HG02678 (cell line): ENCODE results near the gene MAGI1.
A peak's percentile ranks its signal among the peaks of the same experiment; 100 is the strongest.
"Not testable (repeated sequence)": the region's sequence is repeated elsewhere in the genome, so short reads cannot be mapped to it uniquely, and the experiment has no call there.

Experiments used
- ATAC-seq: cut with Tn5 transposase; IDR thresholded peaks from one replicate; pipeline ENCODE4 v1.9.1; 2021; ENCODE audit warnings: mild to moderate bottlenecking, moderate library complexity; ENCODE audit not compliant: unreplicated experiment

The MAGI1 gene

DNA sequence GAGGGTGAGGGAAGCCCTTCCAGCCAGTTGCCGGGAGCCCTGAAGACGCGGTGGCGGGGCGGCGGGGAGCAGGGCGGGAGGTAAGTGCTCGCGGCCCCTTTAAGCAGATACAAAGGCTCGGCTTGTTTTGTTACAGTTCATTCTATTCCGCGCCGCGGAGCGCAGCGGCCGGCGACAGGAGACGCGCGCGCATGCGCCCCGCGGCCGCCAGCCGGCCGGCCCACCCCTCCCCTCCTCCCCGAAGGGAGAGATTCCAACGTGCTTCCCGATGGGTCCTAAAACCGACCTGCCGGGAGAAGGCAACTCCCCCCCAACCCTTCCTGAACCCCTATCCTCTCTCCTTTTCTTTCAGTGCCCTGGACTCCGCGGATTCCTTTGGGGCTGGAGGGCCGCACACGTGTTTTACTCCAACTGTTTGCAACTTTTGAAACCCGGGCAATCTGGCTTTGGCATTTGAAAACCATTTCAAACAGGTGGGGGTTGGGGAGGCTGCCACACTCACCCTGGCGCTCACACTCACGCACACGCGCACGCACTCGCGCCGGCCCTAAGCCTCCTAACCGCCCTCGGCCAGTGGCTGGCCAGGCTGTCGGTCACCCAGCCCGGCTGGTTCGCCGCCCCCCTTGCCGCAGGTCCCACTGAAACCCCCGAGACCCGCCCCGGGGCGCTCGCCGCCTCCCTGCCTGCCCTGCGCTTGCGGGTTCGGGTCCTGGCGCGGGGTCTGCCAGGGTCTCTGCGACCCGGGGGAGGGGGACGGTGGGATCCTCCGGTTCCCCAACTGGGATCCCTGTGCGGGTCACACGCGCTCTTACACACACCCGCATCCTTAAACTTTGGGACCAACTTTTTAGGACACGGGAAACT lies at the start of gene MAGI1:
TSS of gene MAGI1 (minus strand) at position 193 of the 864 bp plus-strand sequence. CDS start 610 bp downstream, outside the sequence.
- peak; percentile 80 for ATAC-seq

DNA sequence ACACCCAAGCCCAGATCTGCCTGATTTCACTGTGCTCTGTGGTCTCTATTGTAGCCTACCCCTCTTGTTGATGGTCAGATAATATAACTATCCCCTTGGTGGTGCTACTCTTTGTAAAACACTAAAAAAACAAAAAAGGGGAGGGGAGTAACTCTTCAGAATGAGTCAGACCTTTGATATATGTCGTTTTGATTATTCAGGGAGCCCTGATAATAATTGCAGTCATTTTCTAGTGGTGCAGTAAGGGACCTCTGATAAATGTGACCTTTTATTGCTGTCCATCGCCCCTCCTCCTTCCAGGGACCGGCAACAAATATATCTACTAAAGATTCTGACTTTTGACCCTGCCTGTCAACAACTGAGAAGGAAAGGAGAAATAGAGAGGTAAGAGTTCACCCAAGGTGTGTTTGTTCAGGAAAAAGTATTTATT lies 45.1 kb upstream of the MAGI1 start:
- ATAC-seq = no peak

DNA sequence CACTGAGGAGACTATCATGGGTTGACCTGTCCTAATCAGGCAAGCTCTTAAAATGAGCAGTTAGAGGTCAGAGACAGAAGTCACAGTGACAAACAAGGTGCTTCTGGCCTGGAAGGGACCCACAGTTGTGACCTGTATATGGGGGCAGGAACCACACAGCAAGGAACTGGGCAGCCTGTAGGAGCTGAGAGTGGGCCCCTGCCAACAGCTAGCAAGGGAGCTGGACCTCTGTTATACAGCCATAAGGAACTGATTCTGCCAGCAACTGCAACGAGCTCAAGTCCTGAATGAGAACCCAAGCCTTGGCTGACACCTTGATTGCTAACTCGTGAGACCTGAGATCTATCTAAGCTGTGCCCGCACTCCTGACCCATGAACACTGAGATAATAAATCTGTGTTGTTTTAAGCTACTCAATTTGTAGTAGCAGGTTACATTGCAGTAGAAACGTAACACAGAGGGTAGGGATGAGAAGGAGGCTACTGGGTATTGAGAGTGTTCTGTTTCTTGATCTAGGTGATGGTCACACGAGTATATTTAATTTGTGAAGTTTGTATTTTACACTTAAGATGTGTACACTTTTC lies 44.5 kb upstream of the MAGI1 start:
- no peak for ATAC-seq

DNA sequence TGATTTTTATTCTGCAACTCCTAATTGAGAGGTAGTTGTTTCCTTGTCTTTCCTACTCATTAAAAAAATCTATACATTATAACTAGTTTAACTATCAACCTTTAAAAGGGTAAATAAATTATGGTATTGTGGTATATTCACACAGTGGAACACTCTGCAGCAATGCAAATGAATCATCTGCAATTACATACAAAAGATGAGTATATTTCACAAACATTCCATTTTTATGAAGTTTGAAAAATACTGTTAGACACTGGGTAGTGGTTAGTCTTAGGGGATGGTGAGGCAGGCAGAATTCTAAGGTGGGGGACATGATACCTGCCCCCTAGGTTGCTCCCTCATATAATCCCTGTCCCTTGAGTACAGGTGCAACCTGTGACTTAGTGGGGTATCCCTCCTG lies 44.0 kb upstream of the MAGI1 start:
- ATAC-seq = no peak

DNA sequence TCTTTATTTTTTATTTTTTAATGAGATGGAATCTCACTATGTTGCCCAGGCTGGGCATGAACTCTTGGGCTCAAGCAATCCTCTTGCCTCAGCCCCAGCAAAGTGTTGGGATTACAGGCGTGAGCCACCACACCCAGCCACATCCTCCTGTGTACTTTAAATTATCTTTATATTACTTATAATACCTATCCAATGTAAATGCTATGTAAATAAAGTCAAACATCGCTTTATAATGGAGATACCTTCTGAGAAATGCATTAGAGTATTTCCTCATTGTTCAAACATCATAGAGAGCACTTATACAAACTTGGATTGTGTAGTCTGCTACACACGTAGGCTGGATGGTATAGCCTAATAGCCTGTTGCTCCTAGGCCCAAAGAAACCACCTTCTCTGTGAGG lies 41.4 kb upstream of the MAGI1 start:
- no peak for ATAC-seq

DNA sequence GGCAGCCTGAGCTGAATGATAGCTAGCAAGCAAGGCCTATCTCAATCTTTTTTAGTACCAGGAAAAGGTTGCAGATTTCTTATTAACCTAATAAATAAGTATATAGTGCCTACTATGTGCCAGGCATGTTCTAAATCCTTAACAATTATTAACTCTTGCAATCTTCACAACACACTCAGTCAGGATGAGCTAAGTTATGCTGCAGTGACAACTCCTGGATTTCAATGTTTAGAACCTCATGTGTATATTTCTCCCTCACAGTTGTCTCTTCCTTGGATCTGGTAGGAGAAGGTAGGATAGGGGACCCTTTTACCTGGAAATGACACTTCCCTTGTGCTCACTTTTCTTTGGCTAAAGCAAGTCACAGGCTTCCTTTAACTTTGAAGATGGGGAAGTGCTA lies 39.3 kb upstream of the MAGI1 start:
- no peak for ATAC-seq

DNA sequence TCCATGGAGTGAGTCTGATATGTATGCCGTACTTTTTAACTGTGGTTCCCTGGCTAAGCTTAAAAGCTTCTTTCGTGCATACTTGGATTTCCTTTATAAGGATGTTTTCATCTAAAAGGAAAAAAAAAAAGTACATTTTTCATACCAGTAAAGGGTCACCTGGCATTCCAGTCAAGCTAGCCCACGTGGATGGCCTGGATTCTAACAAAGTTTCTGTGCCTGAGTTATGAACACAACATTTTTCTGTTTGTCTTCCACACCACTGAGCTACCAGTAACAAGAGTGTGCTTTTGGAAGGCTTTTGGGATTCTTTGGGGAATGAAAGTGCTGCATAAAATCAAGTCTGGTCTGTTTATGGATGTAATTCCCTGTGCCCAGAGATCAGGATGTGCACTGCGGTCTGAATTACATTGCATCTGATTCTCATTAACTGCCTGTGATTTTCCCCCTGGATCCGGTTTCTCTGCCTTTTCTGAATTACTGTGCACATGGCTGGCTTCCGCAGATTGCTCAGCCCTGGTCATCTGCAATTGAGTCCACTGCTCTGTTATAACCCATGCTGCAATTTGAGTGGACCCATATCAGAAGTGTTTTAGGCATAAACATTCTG lies 38.2 kb upstream of the MAGI1 start:
- no peak for ATAC-seq

DNA sequence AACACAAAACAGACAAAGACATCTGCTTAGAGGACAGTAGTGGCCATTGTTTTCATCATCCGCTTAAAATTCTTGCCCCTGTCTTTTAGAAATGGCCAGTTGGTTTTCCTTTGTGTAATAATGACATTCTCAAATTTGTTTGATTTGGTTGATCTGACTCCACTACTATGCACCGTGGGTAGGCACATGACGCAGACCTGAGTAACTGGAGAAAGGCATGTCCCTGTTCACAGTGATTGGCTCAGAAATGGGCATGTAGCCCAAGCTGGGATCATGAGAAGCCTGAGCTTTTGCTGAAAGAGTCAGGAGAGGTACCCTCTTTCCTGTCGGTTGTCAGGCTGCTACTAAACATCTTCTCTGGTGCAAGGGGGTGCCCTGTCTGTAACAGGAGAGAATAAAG lies 36.6 kb upstream of the MAGI1 start:
- no peak for ATAC-seq

DNA sequence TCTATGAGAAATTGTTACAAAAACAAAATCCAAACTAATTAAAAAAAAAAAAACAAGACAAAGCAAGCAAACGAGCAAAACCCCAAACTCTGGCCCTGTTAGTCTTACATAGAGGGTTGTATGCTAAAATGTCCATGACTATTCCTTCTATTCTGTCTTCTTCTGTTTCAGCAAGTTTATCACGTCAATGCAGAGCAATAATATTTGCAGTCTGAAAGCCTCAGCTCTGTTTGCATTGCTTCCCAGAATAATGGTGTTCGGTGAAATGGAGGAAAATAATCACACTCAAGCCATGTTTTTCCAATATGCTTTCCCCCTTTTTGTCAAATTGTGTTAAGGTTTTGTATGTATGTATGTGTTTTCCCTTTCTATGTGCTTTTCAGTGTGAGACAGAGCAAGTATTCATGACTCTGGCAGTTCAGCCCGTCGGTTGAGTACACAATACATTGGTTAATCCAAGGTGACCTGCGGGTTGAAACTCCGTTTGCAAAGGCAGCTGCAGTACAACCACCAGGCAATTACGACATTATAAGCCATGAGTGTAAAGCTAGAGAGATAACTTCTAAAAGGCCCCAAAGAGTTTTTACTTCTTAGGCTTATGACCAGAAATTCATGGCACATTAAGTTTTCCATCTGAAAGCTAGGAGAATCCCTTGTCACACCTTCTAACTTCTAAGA lies 34.9 kb upstream of the MAGI1 start:
- ATAC-seq = no peak

DNA sequence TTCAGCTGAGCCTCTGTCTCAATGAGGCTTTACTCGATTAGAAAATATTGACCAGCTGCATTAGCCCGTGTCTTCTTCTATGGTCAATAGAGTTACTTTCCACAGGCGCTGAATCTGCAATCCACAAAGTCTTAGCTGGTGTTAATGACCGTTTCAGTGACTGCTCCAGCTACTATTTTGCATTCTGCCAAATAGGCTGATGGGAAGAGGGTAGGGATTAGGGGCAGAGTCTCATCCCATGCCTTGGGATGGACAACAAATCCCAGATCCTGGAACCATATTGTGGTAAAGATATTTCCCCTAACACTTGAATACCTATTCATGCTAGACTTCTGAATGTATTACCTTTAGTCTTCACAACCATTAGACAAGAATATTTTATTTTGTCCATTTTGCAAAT lies 29.5 kb upstream of the MAGI1 start:
- ATAC-seq = no peak

DNA sequence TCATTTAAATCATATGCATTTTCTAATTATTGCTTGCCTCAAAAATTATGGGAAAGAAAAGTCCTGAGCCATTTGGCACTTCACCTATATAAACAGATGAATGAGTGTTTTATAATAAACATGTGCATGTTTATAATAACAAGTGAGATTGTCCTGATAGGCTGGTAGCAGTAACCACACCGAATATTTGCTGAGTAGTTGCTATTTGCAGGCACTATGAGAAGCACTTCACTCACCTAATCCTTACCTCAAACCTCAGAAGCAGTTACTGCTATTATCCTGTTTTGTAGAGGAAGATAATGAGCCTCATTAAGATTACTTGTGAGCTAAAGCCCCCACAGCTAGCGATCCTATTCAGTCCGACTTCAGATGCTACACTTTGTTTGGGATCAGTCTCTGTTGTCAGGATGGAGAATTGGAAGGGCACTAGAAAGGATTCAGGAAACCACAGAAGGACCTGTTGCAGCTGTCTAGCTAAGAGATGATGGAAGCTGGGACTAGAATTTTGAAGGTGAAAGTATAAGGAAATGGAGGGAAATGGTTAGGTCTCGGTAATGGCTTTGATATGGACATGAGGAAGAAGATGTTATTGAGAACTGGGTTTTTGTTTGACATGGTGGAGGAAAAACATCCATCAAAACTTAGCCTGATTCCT lies 28.4 kb upstream of the MAGI1 start:
- ATAC-seq = no peak

DNA sequence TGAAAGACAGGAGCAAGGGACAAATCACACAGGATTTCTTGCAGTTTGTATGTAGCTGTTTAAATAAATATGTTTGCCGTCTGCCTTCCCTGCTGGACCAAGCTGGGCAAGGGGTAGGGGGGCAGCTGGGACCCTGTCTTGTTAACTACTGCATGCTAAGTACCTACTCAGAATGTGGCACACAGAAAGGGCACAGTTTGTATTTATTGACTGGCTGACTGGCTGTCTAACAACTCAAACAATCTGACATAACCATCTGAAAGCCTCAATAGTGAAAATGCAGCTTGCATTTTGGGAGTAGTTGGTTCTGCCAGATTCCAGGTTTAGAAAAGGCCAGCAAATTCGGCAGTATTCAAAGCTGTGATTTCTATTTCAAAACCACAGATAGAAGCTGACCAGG lies 16.6 kb upstream of the MAGI1 start:
- ATAC-seq = no peak

DNA sequence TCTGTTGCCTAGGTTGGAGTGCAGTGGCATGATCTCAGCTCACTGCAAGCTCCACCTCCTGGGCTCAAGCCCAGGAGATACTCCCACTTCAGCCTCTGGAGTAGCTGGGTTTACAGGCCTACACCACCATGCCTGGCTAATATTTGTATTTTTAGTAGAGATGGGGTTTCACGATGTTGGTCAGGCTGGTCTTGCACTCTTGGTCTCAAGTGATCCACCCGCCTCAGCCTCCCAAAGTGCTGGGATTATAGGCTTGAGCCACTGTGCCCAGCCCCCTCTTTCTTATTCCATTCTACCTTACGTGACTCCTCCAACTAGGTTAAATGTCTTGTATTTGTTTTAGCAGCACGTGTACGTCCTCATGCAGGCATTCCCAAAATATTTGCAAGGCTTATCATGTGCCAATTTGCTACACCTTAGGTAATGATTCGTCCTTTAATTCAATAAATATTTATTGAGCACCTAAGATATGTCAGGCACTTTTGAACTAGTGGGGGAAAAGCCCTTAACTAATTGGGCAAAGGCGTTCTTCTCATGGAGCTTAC lies 14.9 kb upstream of the MAGI1 start:
- ATAC-seq = no peak

DNA sequence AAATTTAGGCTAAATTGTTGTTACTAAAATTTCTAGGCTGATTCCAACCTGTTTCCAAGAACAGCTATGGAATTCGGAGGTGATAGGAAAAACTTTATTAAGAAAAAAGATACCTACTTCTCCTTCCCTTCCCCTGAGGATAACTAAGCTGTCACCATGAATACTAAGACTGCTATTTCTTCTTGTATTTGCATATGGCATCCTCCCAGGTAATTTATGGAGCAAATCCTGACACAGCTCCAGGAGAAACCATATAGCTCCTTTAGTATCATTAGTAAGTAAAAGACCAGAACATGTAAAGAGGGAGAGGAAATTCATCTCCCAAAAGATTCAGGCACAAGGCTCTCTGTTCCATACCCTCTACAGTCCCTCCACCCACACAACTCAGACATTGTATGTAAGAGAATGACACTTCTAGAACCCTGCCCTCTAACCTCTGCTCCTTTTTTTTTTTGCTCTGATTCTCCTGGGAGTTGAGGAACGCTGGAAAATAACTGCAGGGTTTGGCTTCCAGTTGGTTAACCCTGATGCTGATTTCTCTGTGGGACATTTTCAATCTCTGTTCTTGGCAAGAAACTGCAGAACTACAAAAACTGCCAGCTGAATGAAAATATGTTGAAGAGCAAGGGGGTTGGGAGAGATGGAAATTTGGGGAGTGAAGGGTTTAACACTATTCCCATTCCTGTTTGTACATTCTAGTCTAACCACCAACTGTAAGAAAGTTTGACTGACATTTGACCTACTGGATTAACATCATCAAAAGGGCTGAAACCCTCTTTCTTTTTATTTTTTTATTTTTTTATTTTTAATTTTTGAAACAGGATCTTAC lies 14.2 kb upstream of the MAGI1 start:
- ATAC-seq = no peak

DNA sequence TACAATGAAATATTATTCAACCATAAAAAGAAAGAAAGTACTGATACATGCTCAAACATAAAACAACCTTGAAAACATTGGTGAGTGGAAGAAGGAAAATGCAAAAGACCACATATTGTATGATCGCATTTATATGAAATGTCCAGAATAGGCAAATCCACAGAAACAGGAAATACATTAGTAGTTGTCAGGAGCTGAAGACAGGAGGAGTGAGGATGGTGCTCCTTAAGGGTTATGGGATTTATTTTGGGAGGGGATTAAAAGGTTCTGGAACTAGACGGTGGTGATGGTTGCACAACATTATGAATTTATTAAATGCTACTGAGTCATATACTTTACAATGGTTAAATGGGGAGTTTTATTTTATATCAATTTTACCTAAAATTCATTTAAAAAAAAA lies 12.1 kb upstream of the MAGI1 start:
- ATAC-seq = no peak

DNA sequence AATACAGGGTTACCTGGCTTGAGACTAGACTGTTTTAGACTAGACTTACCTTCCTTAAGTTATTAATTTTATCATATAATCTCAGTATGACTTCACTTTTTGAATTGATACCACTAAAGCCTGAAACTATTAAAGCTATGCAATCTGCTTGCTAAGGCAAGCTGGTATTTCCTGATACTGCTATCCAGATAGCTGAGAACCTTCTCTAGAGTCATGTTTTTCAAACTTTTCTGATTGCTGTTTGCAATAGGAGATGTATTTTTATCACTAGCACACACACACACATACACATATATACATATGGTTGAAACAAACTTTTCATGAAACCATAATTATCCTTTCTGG lies 9.3 kb upstream of the MAGI1 start:
- no peak for ATAC-seq

DNA sequence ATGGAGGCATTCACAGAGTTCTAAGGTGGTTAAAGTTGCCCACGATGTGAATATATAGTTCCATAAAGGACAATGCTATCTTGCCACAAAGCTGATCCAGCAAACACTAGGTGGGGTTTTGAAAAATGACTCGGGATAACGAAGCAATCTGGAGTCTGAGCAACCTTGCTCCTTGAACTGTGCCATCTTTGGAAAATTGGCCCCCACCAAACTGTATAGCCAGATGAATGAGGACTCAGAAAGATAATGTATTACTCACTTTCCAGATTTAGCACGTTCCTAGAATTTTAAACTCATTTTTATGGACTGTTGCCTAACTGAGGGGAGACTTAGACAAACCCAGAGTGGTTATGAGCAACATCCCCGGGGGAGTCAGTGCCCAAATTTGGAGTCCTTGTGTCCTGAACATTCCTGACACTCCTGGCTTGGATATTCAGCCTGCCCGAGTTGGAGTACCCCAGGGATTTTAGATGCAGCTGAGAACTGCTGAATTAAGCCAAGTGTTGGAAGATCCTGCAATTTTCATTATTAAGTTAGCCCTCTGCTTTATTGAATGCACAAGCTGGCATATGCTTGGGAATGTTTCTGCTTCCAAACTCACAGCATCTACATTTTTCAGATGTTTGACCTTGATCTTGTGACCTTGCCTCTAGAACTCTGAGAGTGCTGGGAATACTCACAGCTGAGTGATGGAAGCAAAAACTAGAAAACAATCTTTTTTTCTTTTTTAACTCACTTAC lies 8.8 kb upstream of the MAGI1 start:
- no peak for ATAC-seq

DNA sequence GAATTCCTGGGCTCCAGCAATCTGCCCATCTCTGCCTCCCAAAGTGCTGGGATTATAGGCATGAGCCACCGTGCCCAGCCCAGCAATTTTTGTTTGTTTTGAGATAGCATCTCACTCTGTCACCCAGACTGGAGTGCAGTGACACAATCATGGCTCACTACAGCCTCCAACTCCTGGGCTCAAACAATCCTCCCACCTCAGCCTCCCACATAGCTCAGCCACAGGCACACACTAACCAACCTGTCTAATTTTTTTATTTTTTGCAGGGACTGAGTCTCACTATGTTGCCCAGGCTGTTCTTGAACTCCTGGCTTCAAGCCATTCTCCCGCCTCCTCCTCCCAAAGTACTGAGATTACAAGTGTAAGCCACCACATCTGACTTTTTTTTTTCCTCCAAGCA lies 7.6 kb upstream of the MAGI1 start:
- not testable (repeated sequence) for ATAC-seq

DNA sequence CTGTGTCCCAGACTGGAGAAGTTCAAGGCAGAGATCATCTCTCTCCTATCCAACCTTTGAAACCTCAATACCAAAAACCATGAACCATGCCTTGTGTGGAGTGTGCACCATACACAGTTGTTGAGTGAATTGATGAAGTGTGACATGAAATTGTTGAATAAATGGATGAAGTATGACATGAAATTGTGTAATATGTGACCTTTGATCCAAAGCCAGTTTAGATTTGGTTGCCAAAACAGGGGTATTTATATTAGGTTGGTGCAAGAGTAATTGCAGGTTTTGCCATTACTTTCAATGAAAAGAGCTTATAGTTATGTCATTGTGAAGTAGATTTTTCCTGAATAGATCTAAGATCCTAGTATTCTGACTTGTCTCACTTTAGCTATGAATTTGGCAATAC lies 3.1 kb upstream of the MAGI1 start:
- ATAC-seq = no peak
